Left ventricle myocardium inferior (tissue), 1 donor: ENCODE results near the gene SPINK13. TPM values are rescaled to one million over a fixed set of nuclear protein-coding genes. Genes with fewer than 3 reads are reported as not detected.

ENCODE experiments used
- DNase-seq: peaks from one replicate; pipeline ENCODE4 v3.0.0-alpha.2; 2020
- H3K27ac ChIP-seq: fragments of 200-600 bp; replicated peaks from 2 replicates; pipeline ENCODE4 v1.8.0; 2021
- H3K27me3 ChIP-seq: fragments of 200-600 bp; 2 replicates; pipeline ENCODE4 v1.8.0; 2021; ENCODE audit warnings: low read depth
- H3K36me3 ChIP-seq: fragments of 200-600 bp; 2 replicates; pipeline ENCODE4 v1.8.0; 2021
- H3K4me1 ChIP-seq: fragments of 200-600 bp; 2 replicates; pipeline ENCODE4 v1.8.0; 2021
- H3K4me3 ChIP-seq: fragments of 200-600 bp; 2 replicates; pipeline ENCODE4 v1.8.0; 2021; ENCODE audit warnings: mild to moderate bottlenecking, moderate library complexity
- H3K9me3 ChIP-seq: fragments of 200-600 bp; replicated peaks from 2 replicates; pipeline ENCODE4 v1.8.0; 2021
- CTCF ChIP-seq: fragments of 200-600 bp; IDR thresholded peaks from 2 replicates; pipeline ENCODE4 v1.8.0; 2021; ENCODE audit warnings: antibody characterized with exemption, mild to moderate bottlenecking, borderline replicate concordance
- intact Hi-C: fragments of 100-400 bp; cut with micrococcal nuclease; formaldehyde crosslinking; loops from one replicate; pipeline ENCODE4 v1.11.0; 2022
- total RNA-seq: library from RNA; stranded (reverse); fragmentation: NEBNext Ultra II Directional; extraction: Animal tissue kit (Norgen Biotek cat#: 25700); gene quantifications from one replicate; pipeline ENCODE4 v1.2.1, GENCODE V29; 2021
- donor health status: DM: no; HTN: yes; CAD: no; lungs with severe emphysema.

Gene SPINK13
- total RNA-seq, 1 donor from 2014 or later: not detected

- H3K4me1 ChIP-seq: no peaks in the 10 kb centered on the region
- no peak overlapping the region for H3K27ac ChIP-seq
- intact Hi-C loops: no loop called here
- no peaks in the 10 kb centered on the region for H3K27me3 ChIP-seq
- TF ChIP-seq CTCF: no peak
- no peaks in the 10 kb centered on the region for H3K36me3 ChIP-seq
- DNase-seq: no peak
- H3K9me3 ChIP-seq: peaks cover 2% of the 10 kb centered on the region
- no peak overlapping the region for H3K4me3 ChIP-seq
These were observed 38.4 kb upstream of the SPINK13 start for GRCh38 chr5:148230240-148230639.

GRCh38 chr5:148237785-148238417 lies 30.7 kb upstream of the SPINK13 start:
- H3K36me3 ChIP-seq: no peaks in the 10 kb centered on the region
- no peak for DNase-seq
- intact Hi-C loops: no loop called here
- no peak for TF ChIP-seq CTCF
- H3K4me3 ChIP-seq: no peak overlapping the region
- H3K4me1 ChIP-seq: no peaks in the 10 kb centered on the region
- H3K27me3 ChIP-seq: no peaks in the 10 kb centered on the region
- H3K27ac ChIP-seq: no peak overlapping the region
- H3K9me3 ChIP-seq: no peaks in the 10 kb centered on the region

- Histone ChIP-seq H3K4me1 (no peaks in the 10 kb centered on the region), H3K36me3 (no peaks in the 10 kb centered on the region), H3K9me3 (no peaks in the 10 kb centered on the region), H3K4me3 (no peak within 1 kb of the TSS), H3K27me3 (no peaks in the 10 kb centered on the region), H3K27ac (no peak within 1 kb of the TSS)
- intact Hi-C loops: no loop called here
- no peak for DNase-seq
- no peak for TF ChIP-seq CTCF
These were observed 30.2 kb upstream of the SPINK13 start, which contains the start of gene MARCOL for GRCh38 chr5:148238418-148238794. TSS of gene MARCOL (plus strand) at chr5:148238525. CDS start at chr5:148238598, 73 bp downstream.

- no peak for TF ChIP-seq CTCF
- Histone ChIP-seq H3K4me3 (no peak overlapping the region), H3K36me3 (no peaks in the 10 kb centered on the region), H3K4me1 (no peaks in the 10 kb centered on the region), H3K27ac (no peak overlapping the region), H3K9me3 (peaks cover 13% of the 10 kb centered on the region), H3K27me3 (no peaks in the 10 kb centered on the region)
- DNase-seq: no peak
- intact Hi-C loops: no loop called here
These were observed 19.7 kb upstream of the SPINK13 start for GRCh38 chr5:148248894-148249293.

- Histone ChIP-seq H3K27me3 (no peaks in the 10 kb centered on the region), H3K27ac (no peak overlapping the region), H3K4me1 (no peaks in the 10 kb centered on the region), H3K4me3 (no peak overlapping the region), H3K9me3 (peaks cover 53% of the 10 kb centered on the region), H3K36me3 (no peaks in the 10 kb centered on the region)
- intact Hi-C loops: no loop called here
- no peak for TF ChIP-seq CTCF
- DNase-seq: no peak
These were observed 13.1 kb upstream of the SPINK13 start for GRCh38 chr5:148255456-148255855.
